GM10266 (cell line): ENCODE results near the gene ABCF1.

Source experiments
- DNase-seq: peaks from one replicate; pipeline ENCODE4 v3.0.0; 2012; ENCODE audit errors: extremely low spot score
- TF ChIP-seq, protein P1 (sequence below): IDR thresholded peaks from 2 replicates; pipeline ENCODE4 v1.5.1; 2012; ENCODE audit warnings: mild to moderate bottlenecking, low read depth; ENCODE audit not compliant: control insufficient read depth, insufficient read depth; ENCODE audit errors: missing control alignments

ABCF1 gene

DNA sequence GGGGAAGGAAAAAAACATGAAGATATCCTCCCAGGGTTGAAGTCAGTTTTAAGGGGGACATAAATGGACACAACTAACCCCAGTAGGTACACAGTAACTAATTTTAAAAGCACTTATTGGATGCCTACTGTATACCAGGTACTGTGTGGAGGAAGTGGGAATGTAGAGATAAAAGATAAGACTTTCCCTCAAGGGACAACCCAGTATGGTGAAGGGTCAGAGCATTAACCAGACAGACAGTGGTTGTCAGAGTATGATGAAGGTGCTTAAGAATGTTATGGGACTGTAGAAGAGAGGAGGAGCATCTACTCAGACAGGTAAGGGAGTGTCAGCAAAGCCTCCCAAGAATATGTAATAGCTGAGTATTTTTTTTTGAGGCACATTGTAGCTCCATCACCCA is 906 bp downstream of the ABCF1 start:
- no peak for DNase-seq

DNA sequence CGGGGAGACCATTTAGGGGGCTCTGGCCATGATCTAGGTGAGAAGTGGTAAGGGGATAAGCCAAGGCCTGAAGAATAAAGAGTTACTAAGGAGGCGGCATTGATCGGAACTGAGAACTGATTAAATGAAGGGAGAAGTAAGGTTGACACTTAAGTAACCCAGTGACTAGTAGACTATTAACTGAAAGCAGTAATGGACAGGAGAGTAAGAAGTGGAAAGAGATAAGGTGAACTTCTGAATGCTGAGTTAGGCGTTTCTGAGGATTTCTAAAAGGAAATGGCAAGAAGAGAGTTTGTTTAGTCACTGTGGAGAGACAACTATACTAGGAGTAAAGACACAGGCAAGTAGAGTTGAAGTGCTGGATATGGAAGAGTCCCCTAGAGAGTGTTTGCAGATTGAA is 1.9 kb downstream of the ABCF1 start:
- TF ChIP-seq, protein P1, sequence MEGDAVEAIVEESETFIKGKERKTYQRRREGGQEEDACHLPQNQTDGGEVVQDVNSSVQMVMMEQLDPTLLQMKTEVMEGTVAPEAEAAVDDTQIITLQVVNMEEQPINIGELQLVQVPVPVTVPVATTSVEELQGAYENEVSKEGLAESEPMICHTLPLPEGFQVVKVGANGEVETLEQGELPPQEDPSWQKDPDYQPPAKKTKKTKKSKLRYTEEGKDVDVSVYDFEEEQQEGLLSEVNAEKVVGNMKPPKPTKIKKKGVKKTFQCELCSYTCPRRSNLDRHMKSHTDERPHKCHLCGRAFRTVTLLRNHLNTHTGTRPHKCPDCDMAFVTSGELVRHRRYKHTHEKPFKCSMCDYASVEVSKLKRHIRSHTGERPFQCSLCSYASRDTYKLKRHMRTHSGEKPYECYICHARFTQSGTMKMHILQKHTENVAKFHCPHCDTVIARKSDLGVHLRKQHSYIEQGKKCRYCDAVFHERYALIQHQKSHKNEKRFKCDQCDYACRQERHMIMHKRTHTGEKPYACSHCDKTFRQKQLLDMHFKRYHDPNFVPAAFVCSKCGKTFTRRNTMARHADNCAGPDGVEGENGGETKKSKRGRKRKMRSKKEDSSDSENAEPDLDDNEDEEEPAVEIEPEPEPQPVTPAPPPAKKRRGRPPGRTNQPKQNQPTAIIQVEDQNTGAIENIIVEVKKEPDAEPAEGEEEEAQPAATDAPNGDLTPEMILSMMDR, result no peak
- no peak for DNase-seq

More for the DNA sequence above, 906 bp downstream of the ABCF1 start:
- TF ChIP-seq, protein P1, result no peak

DNA sequence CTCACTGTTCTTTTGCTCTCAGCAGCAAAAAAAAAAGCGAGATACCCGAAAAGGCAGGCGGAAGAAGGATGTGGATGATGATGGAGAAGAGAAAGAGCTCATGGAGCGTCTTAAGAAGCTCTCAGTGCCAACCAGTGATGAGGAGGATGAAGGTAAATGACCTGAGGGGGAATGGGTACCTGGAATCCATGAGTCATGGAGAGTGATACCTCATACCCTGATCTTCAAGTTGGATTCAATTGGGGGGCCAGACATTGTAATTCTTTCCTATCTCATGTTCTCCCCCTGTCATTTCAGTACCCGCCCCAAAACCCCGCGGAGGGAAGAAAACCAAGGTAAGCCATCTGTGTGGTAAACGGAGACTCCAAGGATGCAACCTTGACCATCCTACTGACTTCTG is 6.8 kb downstream of the ABCF1 start:
- no peak for DNase-seq
- TF ChIP-seq, protein P1, result no peak

DNA sequence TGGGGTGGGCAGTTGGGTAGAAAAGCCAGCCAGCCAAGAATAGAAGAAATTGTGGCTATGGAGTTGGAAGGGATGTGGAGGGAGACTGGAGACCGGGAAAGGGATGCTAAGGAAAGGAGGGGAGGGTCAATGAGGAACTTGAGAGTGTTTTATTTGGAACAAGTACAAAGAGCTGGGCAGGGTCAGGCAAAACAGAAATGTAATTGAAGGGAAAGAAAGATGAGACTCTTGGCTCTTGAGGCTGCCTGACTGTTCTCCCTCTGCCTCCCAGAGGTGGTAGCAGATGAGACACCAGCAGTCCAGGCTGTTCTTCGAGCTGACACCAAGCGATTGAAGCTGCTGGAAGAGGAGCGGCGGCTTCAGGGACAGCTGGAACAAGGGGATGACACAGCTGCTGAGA is 12.7 kb downstream of the ABCF1 start:
- no peak for DNase-seq
- TF ChIP-seq, protein P1, result no peak

DNA sequence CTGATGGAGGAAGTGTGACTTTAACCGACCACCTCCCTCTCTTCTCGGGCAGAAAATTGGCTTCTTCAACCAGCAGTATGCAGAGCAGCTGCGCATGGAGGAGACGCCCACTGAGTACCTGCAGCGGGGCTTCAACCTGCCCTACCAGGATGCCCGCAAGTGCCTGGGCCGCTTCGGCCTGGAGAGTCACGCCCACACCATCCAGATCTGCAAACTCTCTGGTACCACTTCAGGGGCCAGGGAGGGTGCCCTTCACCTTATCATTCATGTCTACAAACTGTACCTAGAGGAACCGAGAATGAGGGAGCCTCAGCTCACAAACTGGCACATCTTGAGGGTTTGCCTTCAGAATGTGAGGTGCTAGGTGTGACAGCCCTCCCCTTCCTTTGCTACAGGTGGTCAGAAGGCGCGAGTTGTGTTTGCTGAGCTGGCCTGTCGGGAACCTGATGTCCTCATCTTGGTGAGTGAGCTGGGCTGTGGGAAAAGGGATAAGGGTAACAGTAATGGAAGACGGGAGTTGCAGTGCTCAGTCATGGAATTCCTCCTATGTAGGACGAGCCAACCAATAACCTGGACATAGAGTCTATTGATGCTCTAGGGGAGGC is 18.6 kb downstream of the ABCF1 start:
- TF ChIP-seq, protein P1, result no peak
- DNase-seq, result no peak

DNA sequence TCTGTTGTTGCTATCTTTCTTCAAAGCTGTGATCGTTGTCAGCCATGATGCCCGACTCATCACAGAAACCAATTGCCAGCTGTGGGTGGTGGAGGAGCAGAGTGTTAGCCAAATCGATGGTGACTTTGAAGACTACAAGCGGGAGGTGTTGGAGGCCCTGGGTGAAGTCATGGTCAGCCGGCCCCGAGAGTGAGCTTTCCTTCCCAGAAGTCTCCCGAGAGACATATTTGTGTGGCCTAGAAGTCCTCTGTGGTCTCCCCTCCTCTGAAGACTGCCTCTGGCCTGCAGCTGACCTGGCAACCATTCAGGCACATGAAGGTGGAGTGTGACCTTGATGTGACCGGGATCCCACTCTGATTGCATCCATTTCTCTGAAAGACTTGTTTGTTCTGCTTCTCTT is 19.3 kb downstream of the ABCF1 start:
- TF ChIP-seq, protein P1, result no peak
- no peak for DNase-seq

DNA sequence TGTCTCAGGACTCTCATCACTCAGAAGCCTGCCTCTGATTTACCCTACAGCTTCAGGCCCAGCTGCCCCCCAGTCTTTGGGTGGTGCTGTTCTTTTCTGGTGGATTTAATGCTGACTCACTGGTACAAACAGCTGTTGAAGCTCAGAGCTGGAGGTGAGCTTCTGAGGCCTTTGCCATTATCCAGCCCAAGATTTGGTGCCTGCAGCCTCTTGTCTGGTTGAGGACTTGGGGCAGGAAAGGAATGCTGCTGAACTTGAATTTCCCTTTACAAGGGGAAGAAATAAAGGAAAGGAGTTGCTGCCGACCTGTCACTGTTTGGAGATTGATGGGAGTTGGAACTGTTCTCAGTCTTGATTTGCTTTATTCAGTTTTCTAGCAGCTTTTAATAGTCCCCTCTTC is 19.8 kb downstream of the ABCF1 start:
- TF ChIP-seq, protein P1, result no peak
- no peak for DNase-seq
